Measurements from ENCODE around the gene U2AF1L4.

Gene U2AF1L4

DNA sequence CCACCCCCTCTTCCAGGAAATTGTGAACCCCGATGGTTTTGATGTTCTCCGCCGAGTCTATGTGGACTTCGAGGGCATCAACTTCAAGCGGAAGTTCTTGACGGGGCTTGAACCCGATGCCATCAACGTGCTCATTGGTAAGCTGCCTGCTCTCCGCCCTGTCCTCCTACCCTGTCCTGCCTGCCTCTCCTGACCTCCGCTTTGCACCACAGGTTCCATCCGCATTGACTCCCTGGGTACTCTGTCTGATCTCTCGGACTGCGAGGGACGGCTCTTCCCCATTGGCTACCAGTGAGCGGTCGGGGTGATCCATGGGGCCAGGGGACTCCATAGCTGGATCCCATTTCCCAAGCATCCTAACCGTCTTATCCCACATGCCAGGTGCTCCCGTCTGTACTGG is 14.9 kb downstream of the U2AF1L4 start:
- Histone ChIP-seq H3K36me3 (ENCODE audit: low read depth) (peaks cover 88% of the 10 kb centered on the region), H3K27me3 (ENCODE audit: insufficient read depth, poor library complexity, severe bottlenecking) (no peaks in the 10 kb centered on the region)

GRCh38 chr19:35729763-35730162 is 15.5 kb downstream of the U2AF1L4 start:
- TF ChIP-seq, protein P1, sequence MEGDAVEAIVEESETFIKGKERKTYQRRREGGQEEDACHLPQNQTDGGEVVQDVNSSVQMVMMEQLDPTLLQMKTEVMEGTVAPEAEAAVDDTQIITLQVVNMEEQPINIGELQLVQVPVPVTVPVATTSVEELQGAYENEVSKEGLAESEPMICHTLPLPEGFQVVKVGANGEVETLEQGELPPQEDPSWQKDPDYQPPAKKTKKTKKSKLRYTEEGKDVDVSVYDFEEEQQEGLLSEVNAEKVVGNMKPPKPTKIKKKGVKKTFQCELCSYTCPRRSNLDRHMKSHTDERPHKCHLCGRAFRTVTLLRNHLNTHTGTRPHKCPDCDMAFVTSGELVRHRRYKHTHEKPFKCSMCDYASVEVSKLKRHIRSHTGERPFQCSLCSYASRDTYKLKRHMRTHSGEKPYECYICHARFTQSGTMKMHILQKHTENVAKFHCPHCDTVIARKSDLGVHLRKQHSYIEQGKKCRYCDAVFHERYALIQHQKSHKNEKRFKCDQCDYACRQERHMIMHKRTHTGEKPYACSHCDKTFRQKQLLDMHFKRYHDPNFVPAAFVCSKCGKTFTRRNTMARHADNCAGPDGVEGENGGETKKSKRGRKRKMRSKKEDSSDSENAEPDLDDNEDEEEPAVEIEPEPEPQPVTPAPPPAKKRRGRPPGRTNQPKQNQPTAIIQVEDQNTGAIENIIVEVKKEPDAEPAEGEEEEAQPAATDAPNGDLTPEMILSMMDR (IDR thresholded peaks at IDR 0.05; ENCODE audit: poor library complexity, severe bottlenecking) = no peak
- no peaks in the 10 kb centered on the region for H3K9me3 ChIP-seq (ENCODE audit: severe bottlenecking)
- H3K4me1 ChIP-seq (ENCODE audit: insufficient read depth, poor library complexity, severe bottlenecking) = no peaks in the 10 kb centered on the region

More for the DNA sequence above, 14.9 kb downstream of the U2AF1L4 start:
- no peak for ATAC-seq (ENCODE audit: low read depth)
- no peak overlapping the region for H3K27ac ChIP-seq (ENCODE audit: poor library complexity, severe bottlenecking)
- no peak for DNase-seq (ENCODE audit: low spot score)
- H3K4me1 ChIP-seq (ENCODE audit: insufficient read depth, poor library complexity, severe bottlenecking) = no peaks in the 10 kb centered on the region
- H3K9me3 ChIP-seq (ENCODE audit: severe bottlenecking) = no peaks in the 10 kb centered on the region
- TF ChIP-seq, protein P1 (IDR thresholded peaks at IDR 0.05; ENCODE audit: poor library complexity, severe bottlenecking) = no peak
- no peak overlapping the region for H3K4me3 ChIP-seq (ENCODE audit: severe bottlenecking)

GRCh38 chr19:35729021-35729420 is 16.2 kb downstream of the U2AF1L4 start:
- no peaks in the 10 kb centered on the region for H3K4me1 ChIP-seq (ENCODE audit: insufficient read depth, poor library complexity, severe bottlenecking)
- ATAC-seq (ENCODE audit: low read depth) = no peak
- TF ChIP-seq, protein P1 (IDR thresholded peaks at IDR 0.05; ENCODE audit: poor library complexity, severe bottlenecking) = no peak
- H3K27ac ChIP-seq (ENCODE audit: poor library complexity, severe bottlenecking) = no peak overlapping the region
- H3K9me3 ChIP-seq (ENCODE audit: severe bottlenecking) = no peaks in the 10 kb centered on the region
- H3K27me3 ChIP-seq (ENCODE audit: insufficient read depth, poor library complexity, severe bottlenecking) = no peaks in the 10 kb centered on the region
- H3K36me3 ChIP-seq (ENCODE audit: low read depth) = peaks cover 92% of the 10 kb centered on the region
- H3K4me3 ChIP-seq (ENCODE audit: severe bottlenecking) = no peak overlapping the region
- DNase-seq (ENCODE audit: low spot score) = peak; percentile 65

More at GRCh38 chr19:35729763-35730162, 15.5 kb downstream of the U2AF1L4 start:
- H3K27ac ChIP-seq (ENCODE audit: poor library complexity, severe bottlenecking) = no peak overlapping the region
- peaks cover 92% of the 10 kb centered on the region for H3K36me3 ChIP-seq (ENCODE audit: low read depth)
- H3K27me3 ChIP-seq (ENCODE audit: insufficient read depth, poor library complexity, severe bottlenecking) = no peaks in the 10 kb centered on the region
- H3K4me3 ChIP-seq (ENCODE audit: severe bottlenecking) = no peak overlapping the region
- no peak for ATAC-seq (ENCODE audit: low read depth)
- DNase-seq (ENCODE audit: low spot score) = no peak

DNA sequence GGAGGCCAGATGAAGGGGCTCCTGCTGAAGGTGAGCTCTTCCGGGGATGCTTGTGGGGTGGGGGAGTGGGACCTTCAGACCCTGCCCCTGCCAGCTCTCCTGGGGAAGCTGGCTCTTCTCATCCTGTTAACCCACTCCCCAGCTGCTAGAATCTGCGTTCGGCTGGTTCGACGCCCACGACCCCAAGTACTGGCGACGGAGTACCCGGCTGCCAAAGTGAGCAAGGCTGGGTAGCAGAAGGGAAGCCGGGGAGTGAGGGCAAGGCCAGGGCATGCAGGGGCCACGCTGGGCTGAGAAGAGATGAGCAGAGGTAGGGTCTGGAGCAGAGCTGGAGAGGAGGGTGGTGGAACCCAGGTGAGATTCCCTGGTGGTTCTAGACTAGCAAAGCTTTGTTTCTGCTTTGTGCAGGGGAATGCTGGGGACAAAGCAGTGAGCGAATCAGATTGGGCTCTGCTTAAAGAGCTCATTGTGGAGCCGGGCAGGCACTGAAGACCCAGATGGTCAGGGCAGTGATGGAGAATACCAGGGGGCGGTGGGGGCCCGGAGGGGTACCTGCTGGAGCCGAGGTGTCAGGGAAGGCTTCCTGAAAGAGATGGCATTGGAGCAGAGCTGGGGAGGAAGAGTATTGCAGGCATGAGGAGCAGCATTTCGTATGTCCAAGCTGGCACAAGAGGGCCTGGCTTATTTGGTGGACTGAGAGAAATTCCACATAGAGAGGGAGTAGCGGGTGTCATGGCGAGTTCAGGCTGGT is 17.1 kb downstream of the U2AF1L4 start:
- H3K27ac ChIP-seq (ENCODE audit: poor library complexity, severe bottlenecking) = no peak overlapping the region
- ATAC-seq (ENCODE audit: low read depth) (no peak), DNase-seq (ENCODE audit: low spot score) (no peak)
- peaks cover 94% of the 10 kb centered on the region for H3K36me3 ChIP-seq (ENCODE audit: low read depth)
- TF ChIP-seq, protein P1 (IDR thresholded peaks at IDR 0.05; ENCODE audit: poor library complexity, severe bottlenecking) = no peak
- no peaks in the 10 kb centered on the region for H3K9me3 ChIP-seq (ENCODE audit: severe bottlenecking)
- H3K27me3 ChIP-seq (ENCODE audit: insufficient read depth, poor library complexity, severe bottlenecking) = no peaks in the 10 kb centered on the region
- H3K4me1 ChIP-seq (ENCODE audit: insufficient read depth, poor library complexity, severe bottlenecking) = no peaks in the 10 kb centered on the region
- H3K4me3 ChIP-seq (ENCODE audit: severe bottlenecking) = no peak overlapping the region
